ENCODE data around the gene TBX10.
"Not testable (repeated sequence)": the region's sequence is repeated elsewhere in the genome, so short reads cannot be mapped to it uniquely, and the experiment has no call there.

TBX10 gene

DNA sequence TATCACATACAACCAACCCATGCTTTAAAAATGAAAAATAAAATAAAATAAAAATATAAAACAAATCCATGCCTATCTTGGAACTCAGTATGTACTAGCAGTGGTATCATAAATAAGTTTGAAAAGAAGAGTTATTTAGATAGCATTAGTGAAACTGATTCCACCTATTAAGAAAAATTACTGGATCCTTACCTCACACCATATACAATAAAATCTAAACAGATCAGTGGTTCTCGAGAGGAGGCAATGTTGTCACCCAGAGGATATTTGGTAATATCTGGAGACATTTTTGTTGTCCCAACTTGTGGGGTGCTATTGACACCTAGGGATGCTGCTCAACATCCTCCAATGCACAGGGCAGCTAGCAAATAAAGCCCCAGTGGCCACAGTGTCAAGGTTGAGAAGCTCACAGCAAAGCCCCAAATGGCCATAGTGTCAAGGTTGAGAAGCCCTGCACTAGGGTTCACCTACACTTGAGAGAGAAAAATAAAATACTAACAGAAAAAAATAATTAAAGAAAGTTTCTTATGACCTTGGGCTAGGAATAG, 42.7 kb downstream of the TBX10 start:
- no peak for DNase-seq

GRCh38 chr11:67594480-67594879, 45.1 kb downstream of the TBX10 start:
- DNase-seq: no peak

DNA sequence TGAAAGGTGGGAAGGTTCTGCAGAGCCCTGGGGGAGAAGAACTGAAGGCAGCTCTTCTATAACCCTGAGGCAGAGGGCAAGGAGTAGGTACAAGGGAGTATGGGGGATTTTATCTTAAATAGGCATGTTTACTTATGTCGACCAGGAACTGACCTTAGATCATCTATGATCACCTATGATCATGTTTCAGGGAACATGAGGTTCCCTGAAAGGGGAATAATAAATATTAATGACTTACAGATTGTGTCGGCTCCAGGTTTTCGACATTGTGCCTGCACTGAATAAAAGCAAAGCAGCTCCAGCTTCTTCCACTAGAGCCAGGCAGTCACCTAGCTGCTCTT, 46.0 kb downstream of the TBX10 start:
- no peak for DNase-seq

GRCh38 chr11:67592880-67593564, 46.5 kb downstream of the TBX10 start:
- DNase-seq: no peak

DNA sequence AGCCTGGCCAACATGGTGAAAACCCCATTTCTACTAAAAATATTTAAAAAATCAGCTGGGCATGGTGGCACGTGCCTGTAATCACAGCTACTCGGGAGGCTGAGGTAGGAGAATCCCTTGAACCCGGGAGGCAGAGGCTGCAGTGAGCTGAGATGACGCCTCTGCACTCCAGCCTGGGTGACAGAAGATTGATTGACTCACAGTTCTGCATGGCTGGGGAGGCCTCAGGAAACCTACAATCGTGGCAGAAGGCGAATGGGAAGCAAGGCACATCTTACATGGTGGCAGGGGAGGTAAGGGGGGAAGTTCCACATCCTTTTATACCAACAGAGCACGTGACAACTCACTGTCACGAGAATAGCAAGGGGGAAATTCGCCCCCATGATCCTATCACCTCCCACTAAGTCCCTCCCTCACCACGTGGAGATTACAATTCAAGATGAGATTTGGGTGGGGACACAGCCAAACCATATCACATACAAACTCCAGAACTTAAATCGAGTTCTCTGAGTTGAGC, 50.6 kb downstream of the TBX10 start:
- not testable (repeated sequence) for DNase-seq

DNA sequence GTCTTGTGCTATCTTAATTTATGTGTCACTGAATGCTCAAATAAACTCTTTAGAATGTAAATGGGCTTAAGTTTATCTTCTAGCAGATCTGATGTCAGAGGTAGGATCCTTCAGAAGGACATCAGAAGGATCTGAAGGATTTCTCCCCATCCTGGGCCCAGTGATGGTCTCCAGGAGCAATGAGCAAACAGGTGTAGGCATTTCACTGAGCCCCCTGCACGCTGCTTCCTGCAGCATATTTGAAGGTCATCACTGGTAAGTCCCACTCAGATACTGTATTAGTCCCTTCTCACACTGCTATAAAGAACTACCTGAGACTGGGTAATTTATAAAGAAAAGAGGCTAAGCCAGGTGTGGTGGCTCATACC, 51.4 kb downstream of the TBX10 start:
- no peak for DNase-seq

DNA sequence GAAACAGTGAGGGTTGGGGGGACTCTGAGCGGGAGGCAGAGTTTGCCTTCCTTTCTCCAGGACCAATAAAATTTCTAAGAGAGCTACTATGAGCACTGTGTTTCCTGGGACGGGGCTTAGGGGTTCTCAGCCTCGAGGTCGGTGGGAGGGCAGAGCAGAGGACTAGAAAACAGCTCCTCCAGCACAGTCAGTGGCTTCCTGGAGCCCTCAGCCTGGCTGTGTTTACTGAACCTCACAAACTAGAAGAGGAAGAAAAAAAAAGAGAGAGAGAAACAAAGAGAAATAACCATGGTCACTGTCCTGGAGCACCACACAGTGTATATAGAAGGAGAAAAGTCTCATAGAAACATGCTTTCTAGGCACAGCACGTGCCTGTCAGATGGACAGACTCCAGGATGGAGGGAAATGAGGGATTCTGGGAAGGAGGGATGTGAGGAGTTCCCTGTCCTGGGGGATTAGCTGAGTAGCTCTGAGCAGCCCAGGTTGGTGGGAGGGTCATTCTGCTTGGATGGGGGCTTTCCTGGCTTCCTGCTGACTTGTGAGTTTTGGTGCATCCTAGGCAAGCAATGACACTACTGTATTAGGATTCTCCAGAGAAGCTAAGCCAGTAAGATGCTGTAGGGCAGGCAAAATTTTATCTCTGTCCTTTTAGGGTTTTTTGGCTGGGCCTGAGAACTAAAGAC, 52.9 kb downstream of the TBX10 start:
- no peak for DNase-seq

DNA sequence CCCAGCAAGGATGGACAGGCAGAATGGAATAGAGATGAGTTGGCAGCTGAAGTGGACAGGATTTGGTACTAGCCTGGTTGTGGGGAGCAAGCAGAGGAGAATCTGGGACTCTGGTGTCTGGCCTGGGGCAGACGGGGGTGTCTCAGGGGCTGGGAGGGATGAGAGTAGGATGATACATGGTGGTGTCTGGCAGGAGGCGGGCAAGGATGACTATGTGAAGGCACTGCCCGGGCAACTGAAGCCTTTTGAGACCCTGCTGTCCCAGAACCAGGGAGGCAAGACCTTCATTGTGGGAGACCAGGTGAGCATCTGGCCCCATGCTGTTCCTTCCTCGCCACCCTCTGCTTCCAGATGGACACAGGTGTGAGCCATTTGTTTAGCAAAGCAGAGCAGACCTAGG, 53.7 kb downstream of the TBX10 start:
- DNase-seq: no peak

- no peak for DNase-seq
Observed at GRCh38 chr11:67584881-67585873, 54.4 kb downstream of the TBX10 start.

- peak; percentile 53 for DNase-seq
Observed at GRCh38 chr11:67584205-67584880, 55.2 kb downstream of the TBX10 start.

- peak; percentile 86 for DNase-seq
Observed at GRCh38 chr11:67583247-67584204, 56.0 kb downstream of the TBX10 start, which contains the start of gene GSTP1. Gene GSTP1 (plus strand): TSS chr11:67583812. CDS start chr11:67583844, 32 bp downstream.

GRCh38 chr11:67582011-67582410, 57.6 kb downstream of the TBX10 start:
- no peak for DNase-seq

DNA sequence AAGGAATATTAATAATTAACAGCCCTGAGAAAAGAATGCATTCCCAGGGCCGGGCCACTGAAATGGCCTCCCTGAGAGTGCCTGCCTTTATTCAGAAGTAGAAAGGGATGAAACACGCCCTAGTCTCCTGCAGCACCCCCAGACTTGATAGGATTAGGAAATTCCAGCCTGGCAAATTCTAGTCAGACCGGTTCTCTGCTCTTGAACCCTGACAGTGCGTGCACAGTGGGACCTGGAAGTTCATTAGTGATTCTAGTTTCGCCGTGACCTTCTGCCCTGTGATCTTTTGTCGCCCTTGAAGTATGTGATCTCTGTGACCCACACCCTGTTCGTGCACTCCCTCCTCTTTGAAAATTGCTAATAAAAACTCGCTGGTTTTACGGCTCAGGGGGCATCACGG, 58.1 kb downstream of the TBX10 start:
- peak; percentile 66 for DNase-seq
